NCI-H146 treated with DMSO at 0.1 percent for 48 hours (cell line): ENCODE results near the gene TRPV4.
"Not testable (repeated sequence)": the region's sequence is repeated elsewhere in the genome, so short reads cannot be mapped to it uniquely, and the experiment has no call there.

Experiments
- DNase-seq: peaks from one replicate; lab custom pipeline; 2025; ENCODE audit not compliant: unreplicated experiment; lab: John Stamatoyannopoulos, UW

TRPV4 gene

GRCh38 chr12:109861689-109862314 is 28.6 kb upstream of the TRPV4 start:
- no peak for DNase-seq

GRCh38 chr12:109860977-109861376 is 27.8 kb upstream of the TRPV4 start:
- no peak for DNase-seq

- DNase-seq: no peak
Observed at GRCh38 chr12:109858764-109859163, 25.6 kb upstream of the TRPV4 start.

- DNase-seq: no peak
Observed at GRCh38 chr12:109857715-109858114, 24.5 kb upstream of the TRPV4 start.

- no peak for DNase-seq
Observed at GRCh38 chr12:109855377-109855776, 22.2 kb upstream of the TRPV4 start.

DNA sequence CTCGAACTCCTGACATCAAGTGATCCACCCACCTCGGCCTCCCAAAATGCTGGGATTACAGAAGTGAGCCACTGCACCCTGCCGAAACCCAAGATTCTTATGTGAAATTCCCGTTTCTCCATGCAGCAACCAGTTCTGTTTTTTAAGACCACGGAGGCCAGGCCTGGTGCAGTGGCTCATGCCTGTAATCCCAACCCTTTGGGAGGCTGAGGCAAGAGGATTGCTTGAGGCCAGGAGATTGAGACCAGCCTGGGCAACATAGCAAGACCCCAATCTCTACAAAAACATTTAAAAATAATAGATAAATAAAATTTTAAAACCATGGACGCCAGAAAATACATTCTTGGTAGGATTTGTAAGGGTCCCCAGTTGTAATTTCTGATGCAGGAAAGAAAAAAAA is 17.3 kb upstream of the TRPV4 start:
- DNase-seq: not testable (repeated sequence)

DNA sequence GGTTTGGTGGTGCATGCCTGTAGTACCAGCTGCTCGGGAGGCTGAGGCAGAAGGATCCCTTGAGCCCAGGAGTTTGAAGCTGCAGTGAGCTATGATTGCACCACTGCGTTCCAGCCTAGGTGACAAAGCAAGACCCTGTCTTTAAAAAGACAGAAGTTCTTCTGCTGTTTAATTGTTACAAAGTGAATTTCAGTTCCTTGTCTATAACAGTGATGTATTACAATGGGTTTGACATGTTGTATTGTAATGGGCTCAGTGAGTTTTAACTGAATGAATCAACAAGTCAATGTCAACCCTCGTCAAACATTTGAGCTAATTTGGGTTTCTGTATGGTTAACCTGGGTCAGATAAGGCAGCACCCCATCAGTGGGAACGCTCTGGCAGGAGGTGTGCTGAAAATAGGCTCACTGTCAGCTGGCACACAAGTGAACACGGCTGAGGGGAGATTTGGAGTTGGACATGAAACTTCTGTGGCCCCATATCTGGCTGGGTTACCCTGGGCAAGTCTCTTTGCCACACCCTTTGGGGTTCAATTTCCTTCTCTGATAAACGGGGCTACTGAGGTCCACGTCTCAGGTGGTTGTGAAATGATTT is 14.0 kb upstream of the TRPV4 start:
- no peak for DNase-seq

GRCh38 chr12:109845824-109846205 is 12.6 kb upstream of the TRPV4 start:
- DNase-seq: no peak

- peak; percentile 53 for DNase-seq
Observed at GRCh38 chr12:109844983-109845823, 12.0 kb upstream of the TRPV4 start.

DNA sequence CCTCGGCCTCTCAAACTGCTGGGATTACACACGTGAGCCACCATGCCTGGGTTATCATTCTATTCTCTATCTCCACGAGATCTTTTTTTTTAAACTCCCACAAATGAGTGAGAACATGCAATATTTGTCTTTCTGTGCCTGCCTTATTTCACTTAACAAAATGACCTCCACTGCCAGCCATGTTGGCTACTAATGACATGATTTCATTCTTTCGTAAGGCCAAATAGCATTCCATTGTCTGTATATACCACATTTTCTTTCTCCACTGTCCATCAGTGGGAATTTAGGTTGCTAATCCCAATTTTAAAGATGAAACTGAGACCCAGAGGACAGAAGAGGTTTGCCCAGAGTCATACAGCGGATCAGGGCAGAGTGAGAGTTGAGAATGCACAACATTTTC is 10.9 kb upstream of the TRPV4 start:
- no peak for DNase-seq

DNA sequence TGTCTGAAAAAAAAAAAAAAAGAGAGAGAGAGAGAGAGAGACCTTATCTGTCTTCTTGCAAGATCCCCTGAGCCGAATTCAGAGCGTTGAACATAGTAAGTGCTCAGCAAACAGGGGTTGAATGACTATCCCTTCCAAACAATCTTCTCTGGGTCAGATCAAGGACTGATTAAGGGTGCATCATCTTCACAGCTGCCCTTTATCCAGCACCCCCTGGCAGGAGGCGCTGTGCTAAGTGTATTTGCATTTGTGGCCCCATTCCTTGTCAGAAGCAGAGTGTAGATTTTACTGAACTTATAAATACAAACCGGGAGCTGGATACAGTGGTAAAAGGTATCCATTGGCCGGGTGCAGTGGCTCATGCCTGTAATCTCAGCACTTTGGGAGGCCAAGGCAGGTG is 8.8 kb upstream of the TRPV4 start:
- no peak for DNase-seq

DNA sequence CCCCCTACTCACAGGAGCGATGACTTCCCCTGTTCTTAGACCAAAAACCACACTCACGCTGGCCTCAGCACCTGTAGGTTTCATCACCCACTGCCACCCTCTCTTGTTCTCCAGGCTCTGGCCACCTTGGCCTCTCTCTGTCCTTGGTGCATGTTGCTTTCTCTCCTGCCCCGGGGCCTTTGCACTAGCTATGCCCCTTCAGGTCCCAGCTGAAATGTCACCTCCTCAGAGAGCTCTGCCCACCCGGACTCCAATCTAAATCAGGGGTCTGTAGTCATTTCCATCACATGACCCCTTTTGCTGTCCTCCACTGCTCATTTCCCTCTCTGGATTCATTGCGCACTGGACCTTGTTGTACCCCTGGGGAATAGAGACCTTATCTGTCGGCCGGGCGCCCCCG is 8.2 kb upstream of the TRPV4 start:
- DNase-seq: no peak

- peak; percentile 81 for DNase-seq
Observed at GRCh38 chr12:109840305-109841074, 7.3 kb upstream of the TRPV4 start.

DNA sequence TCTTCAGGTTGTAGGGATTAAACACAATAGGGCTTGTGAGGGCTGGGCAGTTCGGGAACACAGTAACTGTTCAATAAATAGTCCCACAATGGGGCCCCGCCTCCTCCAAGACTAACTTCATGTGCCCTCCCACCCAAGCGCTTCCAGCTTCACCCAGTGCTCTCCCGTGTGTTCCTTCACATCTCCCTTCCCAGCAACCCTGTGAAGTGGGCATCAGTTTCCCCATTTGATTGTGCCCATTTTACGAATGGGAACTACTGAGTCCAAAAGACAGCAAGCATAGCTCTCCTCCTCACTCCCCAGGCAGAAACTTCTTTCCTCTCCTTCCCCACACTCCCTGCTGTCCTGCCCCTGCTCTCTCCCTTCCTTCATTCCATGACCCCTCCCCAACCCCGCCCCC is 6.2 kb upstream of the TRPV4 start:
- no peak for DNase-seq

- DNase-seq: no peak
Observed at GRCh38 chr12:109836916-109837315, 3.7 kb upstream of the TRPV4 start.

GRCh38 chr12:109835827-109836226 is 2.6 kb upstream of the TRPV4 start:
- no peak for DNase-seq

GRCh38 chr12:109832541-109833306 is 474 bp downstream of the TRPV4 start:
- no peak for DNase-seq

DNA sequence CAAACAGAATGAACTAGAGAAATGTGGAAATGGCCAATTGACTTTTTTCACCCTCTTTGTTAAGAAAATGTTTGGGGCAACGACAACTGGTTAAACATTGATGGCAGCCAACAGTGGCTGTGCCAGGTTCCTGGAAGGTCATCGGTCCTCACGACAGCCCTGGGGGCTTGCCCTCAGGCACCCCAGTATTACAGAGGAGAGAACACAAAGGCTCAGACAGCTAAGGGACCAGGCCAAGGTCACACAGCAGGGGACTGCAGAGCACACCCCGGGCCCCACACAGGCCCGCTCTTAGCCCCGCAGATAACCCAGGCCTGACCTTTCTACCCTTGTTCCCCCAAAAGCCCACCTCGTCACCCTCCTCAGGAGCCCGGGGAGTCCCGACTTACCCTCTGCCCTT is 1.3 kb downstream of the TRPV4 start:
- DNase-seq: no peak

DNA sequence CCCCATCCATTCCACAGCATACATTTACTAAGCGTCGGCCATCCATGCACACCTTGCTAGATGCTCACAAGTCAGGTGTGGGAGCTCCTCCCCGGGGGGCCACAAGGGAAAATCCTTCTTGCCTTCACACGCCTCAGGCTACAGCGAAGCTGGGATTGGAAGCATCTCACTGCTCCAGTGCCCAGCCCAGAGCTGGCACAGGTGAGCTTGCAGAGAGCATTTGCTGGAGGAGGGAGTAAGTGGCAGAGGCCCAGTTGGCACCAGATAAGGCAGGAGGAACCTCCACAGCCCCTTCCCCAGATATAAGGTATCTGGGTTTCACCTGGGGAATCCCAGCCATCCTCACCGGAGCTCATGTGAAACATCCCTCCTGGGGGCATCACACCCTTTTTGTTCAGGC is 1.8 kb downstream of the TRPV4 start:
- DNase-seq: no peak

DNA sequence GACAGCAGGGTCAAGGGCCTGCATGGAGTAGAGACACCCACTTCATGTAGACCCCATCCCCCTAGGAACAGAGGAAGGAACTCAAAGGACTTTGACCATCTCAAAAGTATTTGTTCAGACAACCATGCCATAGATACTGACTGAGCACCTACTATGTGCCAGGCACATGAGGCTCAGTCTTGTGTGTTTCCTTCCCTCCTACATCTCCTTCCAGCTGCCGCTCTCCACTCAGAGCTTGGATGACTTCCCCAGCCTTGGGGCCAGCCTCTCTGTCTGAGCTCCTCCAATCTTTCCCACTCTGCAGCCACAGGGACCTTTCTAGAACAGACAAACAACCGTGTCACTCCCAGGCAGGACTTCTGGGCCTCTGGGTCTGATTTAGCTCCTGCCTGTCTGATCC is 2.5 kb downstream of the TRPV4 start:
- DNase-seq: no peak

GRCh38 chr12:109830267-109830666 is 2.9 kb downstream of the TRPV4 start:
- no peak for DNase-seq
